ENCODE data around the gene CCER1. TPM values are rescaled to one million over a fixed set of nuclear protein-coding genes. Genes with fewer than 3 reads are reported as not detected.

The CCER1 gene
- total and polyA plus RNA-seq, 2 experiments from 2014 or later: not detected

GRCh38 chr12:90951432-90952105, 3.4 kb downstream of the CCER1 start:
- Mint-ChIP-seq H3K36me3 (ENCODE audit: low read depth) (no peaks in the 10 kb centered on the region; the same call in 2 of the 3 replicates), H3K4me1 (peaks cover 4% of the 10 kb centered on the region; the same call in 2 of the 3 replicates), H3K27me3 (ENCODE audit: insufficient read depth, low read depth, poor library complexity) (peaks cover 4% of the 10 kb centered on the region), H3K4me3 (no peak overlapping the region), H3K9me3 (no peaks in the 10 kb centered on the region), H3K27ac (no peak overlapping the region)
- no peaks in the 10 kb centered on the region for H3K9me2 ChIP-seq (ENCODE audit: insufficient read depth)
- no peaks in the 10 kb centered on the region for H4K20me1 ChIP-seq (replicated peaks; ENCODE audit: insufficient read depth)
- no peak overlapping the region for H3K27ac ChIP-seq (ENCODE audit: low read depth)
- DNase-seq (ENCODE audit: low spot score) (no peak), ATAC-seq (no peak)
- no peak overlapping the region for H3K4me2 ChIP-seq
- H2AFZ ChIP-seq: no peak overlapping the region
- H3K4me1 ChIP-seq (ENCODE audit: insufficient read depth): no peaks in the 10 kb centered on the region
- no peaks in the 10 kb centered on the region for H3K27me3 ChIP-seq (ENCODE audit: insufficient read depth)
- TF ChIP-seq JUNB (IDR thresholded peaks at IDR 0.05; ENCODE audit: unreplicated experiment): no peak
- no peak for TF ChIP-seq ETS1 (IDR thresholded peaks at IDR 0.05)
- TF ChIP-seq EZH2phosphoT487 (IDR thresholded peaks at IDR 0.05; ENCODE audit: unreplicated experiment): no peak
- TF ChIP-seq REST (IDR thresholded peaks at IDR 0.05; ENCODE audit: unreplicated experiment): no peak
- TF ChIP-seq POLR2AphosphoS5 (IDR thresholded peaks at IDR 0.05; ENCODE audit: low read depth): no peak
- no peak for TF ChIP-seq CREB1 (CRISPR knock-in tag; IDR thresholded peaks at IDR 0.05; ENCODE audit: low read depth)
- H3K36me3 ChIP-seq (ENCODE audit: insufficient read depth): no peaks in the 10 kb centered on the region
- H3F3A ChIP-seq (replicated peaks; ENCODE audit: low read depth): no peaks in the 10 kb centered on the region
- H3K79me2 ChIP-seq (replicated peaks; ENCODE audit: insufficient read depth): no peaks in the 10 kb centered on the region
- H3K4me3 ChIP-seq: no peak overlapping the region

GRCh38 chr12:90947869-90948268, 7.1 kb downstream of the CCER1 start:
- H3K27me3 Mint-ChIP-seq (ENCODE audit: insufficient read depth, low read depth, poor library complexity): no peaks in the 10 kb centered on the region
- H3K27ac Mint-ChIP-seq: no peak overlapping the region

More at GRCh38 chr12:90947869-90948268, 7.1 kb downstream of the CCER1 start:
- Histone ChIP-seq H3K36me3 (ENCODE audit: insufficient read depth) (no peaks in the 10 kb centered on the region), H3K27ac (ENCODE audit: low read depth) (no peak overlapping the region), H3K9me2 (ENCODE audit: insufficient read depth) (no peaks in the 10 kb centered on the region), H4K20me1 (replicated peaks; ENCODE audit: insufficient read depth) (no peaks in the 10 kb centered on the region), H3K79me2 (replicated peaks; ENCODE audit: insufficient read depth) (no peaks in the 10 kb centered on the region), H3K4me1 (ENCODE audit: insufficient read depth) (no peaks in the 10 kb centered on the region), H3F3A (replicated peaks; ENCODE audit: low read depth) (no peaks in the 10 kb centered on the region), H3K4me2 (no peak overlapping the region), H2AFZ (peak overlapping the region; percentile 84), H3K27me3 (ENCODE audit: insufficient read depth) (no peaks in the 10 kb centered on the region), H3K4me3 (no peak overlapping the region)
- H3K36me3 Mint-ChIP-seq (ENCODE audit: low read depth): no peaks in the 10 kb centered on the region
- no peak for DNase-seq (ENCODE audit: low spot score)
- H3K4me1 Mint-ChIP-seq: peaks cover 4% of the 10 kb centered on the region; the same call in 2 of the 3 replicates
- H3K4me3 Mint-ChIP-seq: no peak overlapping the region
- TF ChIP-seq STAT1 (IDR thresholded peaks at IDR 0.05; ENCODE audit: unreplicated experiment): no peak
- no peak for TF ChIP-seq ETS1 (IDR thresholded peaks at IDR 0.05)
- no peak for TF ChIP-seq EZH2phosphoT487 (IDR thresholded peaks at IDR 0.05; ENCODE audit: unreplicated experiment)
- no peak for TF ChIP-seq ZNF331 (CRISPR knock-in tag; IDR thresholded peaks at IDR 0.05; ENCODE audit: low read depth)
- TF ChIP-seq REST (IDR thresholded peaks at IDR 0.05; ENCODE audit: unreplicated experiment): no peak
- no peak for TF ChIP-seq EZH2 (IDR thresholded peaks at IDR 0.05; ENCODE audit: low read depth, unreplicated experiment)
- TF ChIP-seq NANOG (IDR thresholded peaks at IDR 0.05; ENCODE audit: borderline replicate concordance): no peak
- ATAC-seq: no peak
- H3K9me3 Mint-ChIP-seq: no peaks in the 10 kb centered on the region
